ENCODE results near the gene RNF11.
A peak's percentile ranks its signal among the peaks of the same experiment; 100 is the strongest.
"Not testable (repeated sequence)": the region's sequence is repeated elsewhere in the genome, so short reads cannot be mapped to it uniquely, and the experiment has no call there.

The RNF11 gene

GRCh38 chr1:51227231-51227960 lies 8.7 kb upstream of the RNF11 start:
- not testable (repeated sequence) for DNase-seq (ENCODE audit: low read depth in 4 of 4, low spot score in 1 of 4)

GRCh38 chr1:51228471-51228870 lies 7.6 kb upstream of the RNF11 start:
- not testable (repeated sequence) for DNase-seq (ENCODE audit: low read depth in 4 of 4, low spot score in 1 of 4)

GRCh38 chr1:51230501-51231078 lies 5.5 kb upstream of the RNF11 start:
- no peak for DNase-seq (ENCODE audit: low read depth in 4 of 4, low spot score in 1 of 4)

GRCh38 chr1:51231120-51231519 lies 5.0 kb upstream of the RNF11 start:
- no peak for DNase-seq (ENCODE audit: low read depth in 4 of 4, low spot score in 1 of 4)

- DNase-seq (ENCODE audit: low read depth in 4 of 4, low spot score in 1 of 4) = no peak
These were observed 4.2 kb upstream of the RNF11 start for GRCh38 chr1:51231896-51232295.

GRCh38 chr1:51234236-51234635 lies 1.8 kb upstream of the RNF11 start:
- DNase-seq (ENCODE audit: low read depth in 4 of 4, low spot score in 1 of 4) = not testable (repeated sequence)

GRCh38 chr1:51234721-51235425 lies 1.2 kb upstream of the RNF11 start:
- DNase-seq (ENCODE audit: low read depth in 4 of 4, low spot score in 1 of 4) = peak in 3 of 4 experiments; percentile 16 to 27 (median 22)

- DNase-seq (ENCODE audit: low read depth in 4 of 4, low spot score in 1 of 4) = peak; percentile 4 to 16 (median 14)
These were observed 668 bp downstream of the RNF11 start for GRCh38 chr1:51236531-51237350.

GRCh38 chr1:51237351-51238033 lies 1.4 kb downstream of the RNF11 start:
- no peak for DNase-seq (ENCODE audit: low read depth in 4 of 4, low spot score in 1 of 4)

GRCh38 chr1:51238034-51238403 lies 1.9 kb downstream of the RNF11 start:
- DNase-seq (ENCODE audit: low read depth in 4 of 4, low spot score in 1 of 4) = no peak

GRCh38 chr1:51240084-51240483 lies 4.0 kb downstream of the RNF11 start:
- DNase-seq (ENCODE audit: low read depth in 4 of 4, low spot score in 1 of 4) = no peak

- DNase-seq (ENCODE audit: low read depth in 4 of 4, low spot score in 1 of 4) = no peak
These were observed 5.0 kb downstream of the RNF11 start for GRCh38 chr1:51241119-51241518.

- no peak for DNase-seq (ENCODE audit: low read depth in 4 of 4, low spot score in 1 of 4)
These were observed 6.5 kb downstream of the RNF11 start for GRCh38 chr1:51242546-51242945.

GRCh38 chr1:51247022-51247421 lies 10.9 kb downstream of the RNF11 start:
- no peak for DNase-seq (ENCODE audit: low read depth in 4 of 4, low spot score in 1 of 4)

- no peak for DNase-seq (ENCODE audit: low read depth in 4 of 4, low spot score in 1 of 4)
These were observed 11.4 kb downstream of the RNF11 start for GRCh38 chr1:51247499-51247898.

- no peak for DNase-seq (ENCODE audit: low read depth in 4 of 4, low spot score in 1 of 4)
These were observed 13.4 kb downstream of the RNF11 start for GRCh38 chr1:51249445-51249844.

GRCh38 chr1:51250729-51251128 lies 14.7 kb downstream of the RNF11 start:
- not testable (repeated sequence) for DNase-seq (ENCODE audit: low read depth in 4 of 4, low spot score in 1 of 4)

- DNase-seq (ENCODE audit: low read depth in 4 of 4, low spot score in 1 of 4) = not testable (repeated sequence)
These were observed 15.1 kb downstream of the RNF11 start for GRCh38 chr1:51251165-51251564.

- no peak for DNase-seq (ENCODE audit: low read depth in 4 of 4, low spot score in 1 of 4)
These were observed 16.3 kb downstream of the RNF11 start for GRCh38 chr1:51252366-51252765.

GRCh38 chr1:51253691-51254090 lies 17.6 kb downstream of the RNF11 start:
- DNase-seq (ENCODE audit: low read depth in 4 of 4, low spot score in 1 of 4) = no peak

GRCh38 chr1:51255331-51255730 lies 19.3 kb downstream of the RNF11 start:
- DNase-seq (ENCODE audit: low read depth in 4 of 4, low spot score in 1 of 4) = no peak
